ENCODE measurements around the gene RRAS. TPM values are rescaled to one million over a fixed set of nuclear protein-coding genes. Genes with fewer than 3 reads are reported as not detected.

RRAS gene
- total and polyA plus RNA-seq, 2 of the 4 experiments (the other 2 are of a cell fraction): 50.2 to 241 TPM

GRCh38 chr19:49657493-49658138 is 17.7 kb upstream of the RRAS start:
- ChIA-PET POLR2A (ENCODE audit: unreplicated experiment) (interaction anchor here (1.0 kb wide), 1 partner anchor 19 kb away, joined by 4 read pairs; no protein-coding TSS in a partner anchor), CTCF (no interaction called here)
- no peak overlapping the region for H3K4me3 ChIP-seq (ENCODE audit: insufficient read depth, low read depth, low read length)
- H4K5ac ChIP-seq (ENCODE audit: low read depth, low read length): no peak overlapping the region
- H2BK5ac ChIP-seq (ENCODE audit: low read depth, low read length, poor library complexity, severe bottlenecking): no peak overlapping the region
- 98% methylated on average over 15 of the region's 22 CpGs; no CpG with 5 or more reads in 1 of the 2 experiments for WGBS, 2 experiments (ENCODE audit: extremely low coverage in 2 of 2, insufficient read length in 1 of 2)
- no peak for TF ChIP-seq NFE2L2 (IDR thresholded peaks at IDR 0.05; ENCODE audit: low read depth, low read length)
- TF ChIP-seq MAFK (IDR thresholded peaks at IDR 0.05; ENCODE audit: low read depth, low read length): no peak
- no peak for TF ChIP-seq CHD1 (IDR thresholded peaks at IDR 0.05; ENCODE audit: low read depth, low read length)
- TF ChIP-seq, protein P1, sequence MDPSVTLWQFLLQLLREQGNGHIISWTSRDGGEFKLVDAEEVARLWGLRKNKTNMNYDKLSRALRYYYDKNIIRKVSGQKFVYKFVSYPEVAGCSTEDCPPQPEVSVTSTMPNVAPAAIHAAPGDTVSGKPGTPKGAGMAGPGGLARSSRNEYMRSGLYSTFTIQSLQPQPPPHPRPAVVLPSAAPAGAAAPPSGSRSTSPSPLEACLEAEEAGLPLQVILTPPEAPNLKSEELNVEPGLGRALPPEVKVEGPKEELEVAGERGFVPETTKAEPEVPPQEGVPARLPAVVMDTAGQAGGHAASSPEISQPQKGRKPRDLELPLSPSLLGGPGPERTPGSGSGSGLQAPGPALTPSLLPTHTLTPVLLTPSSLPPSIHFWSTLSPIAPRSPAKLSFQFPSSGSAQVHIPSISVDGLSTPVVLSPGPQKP (IDR thresholded peaks at IDR 0.05; ENCODE audit: borderline replicate concordance, low read depth, low read length): no peak
- no peak for TF ChIP-seq SMC3 (IDR thresholded peaks at IDR 0.05; ENCODE audit: low read depth, low read length)
- TF ChIP-seq, protein P2, sequence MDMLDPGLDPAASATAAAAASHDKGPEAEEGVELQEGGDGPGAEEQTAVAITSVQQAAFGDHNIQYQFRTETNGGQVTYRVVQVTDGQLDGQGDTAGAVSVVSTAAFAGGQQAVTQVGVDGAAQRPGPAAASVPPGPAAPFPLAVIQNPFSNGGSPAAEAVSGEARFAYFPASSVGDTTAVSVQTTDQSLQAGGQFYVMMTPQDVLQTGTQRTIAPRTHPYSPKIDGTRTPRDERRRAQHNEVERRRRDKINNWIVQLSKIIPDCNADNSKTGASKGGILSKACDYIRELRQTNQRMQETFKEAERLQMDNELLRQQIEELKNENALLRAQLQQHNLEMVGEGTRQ (IDR thresholded peaks at IDR 0.05; ENCODE audit: low read depth, low read length): no peak
- no peak overlapping the region for H4K91ac ChIP-seq (ENCODE audit: insufficient read depth, low read depth, low read length)
- H3K27me3 ChIP-seq (ENCODE audit: control insufficient read depth, insufficient read depth, low read length): no peaks in the 10 kb centered on the region
- no peak overlapping the region for H2AK9ac ChIP-seq (replicated peaks; ENCODE audit: low read depth, low read length, poor library complexity)
- DNase-seq: no peak
- no peak overlapping the region for H3K4me2 ChIP-seq (ENCODE audit: low read depth, low read length)
- no peak overlapping the region for H3K23ac ChIP-seq (ENCODE audit: low read depth, low read length)
- ATAC-seq (ENCODE audit: low read depth): no peak
- no peak overlapping the region for H3K4ac ChIP-seq (ENCODE audit: low read depth, low read length)
- peaks cover 12 to 48% of the 10 kb centered on the region in 2 experiments; a peak in 2 of 4 replicates for H3K79me1 ChIP-seq (ENCODE audit: low read depth in 1 of 2, low read length in 2 of 2)
- intact Hi-C loops (cut with micrococcal nuclease) (no loop called here), in situ Hi-C loops (cut with MboI; ENCODE audit: low sequenced_read_pairs) (no loop called here), dilution Hi-C loops (cut with HindIII; ENCODE audit: low sequenced_read_pairs, unreplicated experiment) (no loop called here)
- H2AFZ ChIP-seq (replicated peaks; ENCODE audit: low read length, poor library complexity): no peak overlapping the region
- no peaks in the 10 kb centered on the region for H3K4me1 ChIP-seq (ENCODE audit: control insufficient read depth, insufficient read depth, low read length)
- no peak overlapping the region for H3K56ac ChIP-seq (ENCODE audit: extremely low read depth, insufficient read depth, low read length)
- H3K27ac ChIP-seq (ENCODE audit: insufficient read depth, low read length): no peak overlapping the region
- no peak overlapping the region for H3K14ac ChIP-seq (replicated peaks; ENCODE audit: low read depth, low read length)
- H3K9ac ChIP-seq (ENCODE audit: low read depth, low read length): no peak overlapping the region
- BruUV-seq (replicated peaks): no TSS peak
- H2AK5ac ChIP-seq (ENCODE audit: low read depth, low read length): no peak overlapping the region
- no peak overlapping the region for H3K18ac ChIP-seq (ENCODE audit: low read depth, low read length)
- no peak overlapping the region for H2BK15ac ChIP-seq (ENCODE audit: low read depth, low read length)
- H2BK20ac ChIP-seq (ENCODE audit: low read depth, low read length): no peak overlapping the region
- no peaks in the 10 kb centered on the region for H3K9me3 ChIP-seq (ENCODE audit: control insufficient read depth, insufficient read depth, low read length)
- H3K36me3 ChIP-seq (ENCODE audit: control insufficient read depth, insufficient read depth, low read length): peaks cover 83% of the 10 kb centered on the region
- H4K8ac ChIP-seq (ENCODE audit: low read depth in 2 of 2, low read length in 2 of 2): no peak overlapping the region
- no peak overlapping the region for H2BK120ac ChIP-seq (ENCODE audit: low read depth, low read length)
- peaks cover 33% of the 10 kb centered on the region for H4K20me1 ChIP-seq (ENCODE audit: insufficient read depth, low read length)
- H3K9me1 ChIP-seq (ENCODE audit: insufficient read depth, low read length): no peaks in the 10 kb centered on the region

All from IMR-90 (cell line).